SK-N-SH treated with all-trans-retinoic acid at 6 μM for 48 hours (cell line): ENCODE measurements around the gene AHSA1.

ENCODE experiments used
- ATAC-seq: fragments of 200-7000 bp; cut with Tn5 transposase; 3 replicates; pipeline ENCODE4 v1.9.1; 2020; ENCODE audit warnings: mild to moderate bottlenecking, moderate library complexity
- ARNTL ChIP-seq: fragments of 450-650 bp; formaldehyde crosslinking; IDR thresholded peaks from 2 replicates; pipeline ENCODE4 v1.5.0; 2020; ENCODE audit warnings: low read depth, mild to moderate bottlenecking, moderate library complexity, borderline replicate concordance
- BACH2 ChIP-seq: fragments of 250-450 bp; sonication (Bioruptor Pico); IDR thresholded peaks from 2 replicates; pipeline ENCODE4 v1.9.0; 2021; ENCODE audit warnings: mild to moderate bottlenecking, borderline replicate concordance
- CSRNP3 ChIP-seq: fragments of 250-450 bp; sonication (Bioruptor Pico); IDR thresholded peaks from 2 replicates; pipeline ENCODE4 v1.5.1; 2021; ENCODE audit warnings: mild to moderate bottlenecking, moderate library complexity
- ESRRG ChIP-seq: fragments of 250-450 bp; sonication (Bioruptor Pico); IDR thresholded peaks from 2 replicates; pipeline ENCODE4 v1.6.1; 2021; ENCODE audit warnings: mild to moderate bottlenecking
- GLIS3 ChIP-seq: fragments of 250-450 bp; sonication (Bioruptor Pico); IDR thresholded peaks from 2 replicates; pipeline ENCODE4 v1.5.0; 2020; ENCODE audit warnings: mild to moderate bottlenecking, moderate library complexity
- ISL1 ChIP-seq: fragments of 250-450 bp; sonication (Bioruptor Pico); IDR thresholded peaks from 2 replicates; pipeline ENCODE4 v2.1.2; 2022; ENCODE audit warnings: mild to moderate bottlenecking, moderate library complexity
- OSR1 ChIP-seq: fragments of 250-450 bp; sonication (Bioruptor Pico); IDR thresholded peaks from 2 replicates; pipeline ENCODE4 v1.8.0; 2022; ENCODE audit warnings: moderate library complexity, mild to moderate bottlenecking, inconsistent platforms
- PATZ1 ChIP-seq: fragments of 250-450 bp; sonication (Bioruptor Pico); IDR thresholded peaks from 2 replicates; pipeline ENCODE4 v1.8.0; 2020; ENCODE audit warnings: mild to moderate bottlenecking, moderate library complexity, borderline replicate concordance
- POU6F1 ChIP-seq: fragments of 250-450 bp; sonication (Bioruptor Pico); IDR thresholded peaks from 2 replicates; pipeline ENCODE4 v1.8.0; 2021; ENCODE audit warnings: low read depth, mild to moderate bottlenecking, moderate library complexity, borderline replicate concordance
- RARB ChIP-seq: fragments of 250-450 bp; sonication (Bioruptor Pico); IDR thresholded peaks from 2 replicates; pipeline ENCODE4 v1.8.0; 2021; ENCODE audit warnings: mild to moderate bottlenecking, moderate library complexity
- SNAI2 ChIP-seq: fragments of 250-450 bp; sonication (Bioruptor Pico); IDR thresholded peaks from 2 replicates; pipeline ENCODE4 v1.5.0; 2020; ENCODE audit warnings: mild to moderate bottlenecking, moderate library complexity
- TCF4 ChIP-seq: fragments of 250-450 bp; sonication (Bioruptor Pico); IDR thresholded peaks from 2 replicates; pipeline ENCODE4 v1.8.0; 2021; ENCODE audit warnings: mild to moderate bottlenecking, moderate library complexity, borderline replicate concordance
- TOX ChIP-seq: fragments of 250-450 bp; sonication (Bioruptor Pico); IDR thresholded peaks from 2 replicates; pipeline ENCODE4 v1.8.0; 2021; ENCODE audit warnings: mild to moderate bottlenecking, moderate library complexity, borderline replicate concordance
- TSHZ2 ChIP-seq: fragments of 250-450 bp; sonication (Bioruptor Pico); IDR thresholded peaks from 2 replicates; pipeline ENCODE4 v1.5.0; 2020; ENCODE audit warnings: mild to moderate bottlenecking, moderate library complexity
- ZC3H10 ChIP-seq: fragments of 250-450 bp; sonication (Bioruptor Pico); IDR thresholded peaks from 2 replicates; pipeline ENCODE4 v1.5.1; 2021; ENCODE audit warnings: mild to moderate bottlenecking, moderate library complexity
- ZFP3 ChIP-seq: fragments of 250-450 bp; sonication (Bioruptor Pico); IDR thresholded peaks from 2 replicates; pipeline ENCODE4 v1.5.0; 2020; ENCODE audit warnings: mild to moderate bottlenecking, moderate library complexity
- ZFP30 ChIP-seq: fragments of 450-650 bp; formaldehyde crosslinking; IDR thresholded peaks from 2 replicates; pipeline ENCODE4 v1.5.0; 2022; ENCODE audit warnings: mild to moderate bottlenecking, moderate library complexity
- ZNF565 ChIP-seq: fragments of 450-650 bp; formaldehyde crosslinking; conservative IDR thresholded peaks from 2 replicates; pipeline ENCODE4 v1.5.0; 2020; ENCODE audit warnings: low read depth, mild to moderate bottlenecking, moderate library complexity
- ZNF70 ChIP-seq: fragments of 450-650 bp; formaldehyde crosslinking; IDR thresholded peaks from 2 replicates; pipeline ENCODE4 v1.5.0; 2020; ENCODE audit warnings: mild to moderate bottlenecking, moderate library complexity
- ZNF8 ChIP-seq: fragments of 450-650 bp; formaldehyde crosslinking; IDR thresholded peaks from 2 replicates; pipeline ENCODE4 v1.5.0; 2020; ENCODE audit warnings: mild to moderate bottlenecking, moderate library complexity

Gene AHSA1

GRCh38 chr14:77485901-77486678 is 28.2 kb downstream of the AHSA1 start (continued):
- TF ChIP-seq CSRNP3 (CRISPR knock-in tag): no peak
- TF ChIP-seq ISL1 (CRISPR knock-in tag): no peak
- TF ChIP-seq, all 23 proteins: peak for 0

- no peak for ATAC-seq
- TF ChIP-seq TSHZ2 (CRISPR knock-in tag): no peak
- TF ChIP-seq CSRNP3 (CRISPR knock-in tag): no peak
- TF ChIP-seq TCF4: no peak
- no peak for TF ChIP-seq ARNTL (CRISPR knock-in tag)
- no peak for TF ChIP-seq OSR1 (CRISPR knock-in tag)
- TF ChIP-seq, all 23 proteins: peak for 0
Measured at GRCh38 chr14:77488558-77488957, 30.7 kb downstream of the AHSA1 start.

- no peak for ATAC-seq
- TF ChIP-seq PATZ1 (CRISPR knock-in tag) (no peak), SNAI2 (CRISPR knock-in tag) (no peak), ZFP30 (CRISPR knock-in tag) (no peak), ZNF8 (CRISPR knock-in tag) (no peak), OSR1 (CRISPR knock-in tag) (no peak), ZFP3 (CRISPR knock-in tag) (no peak), GLIS3 (no peak), BACH2 (CRISPR knock-in tag) (no peak), ESRRG (CRISPR knock-in tag) (no peak), ZC3H10 (CRISPR knock-in tag) (no peak), ZNF70 (no peak), TCF4 (no peak)
Measured at GRCh38 chr14:77489041-77489440, 31.1 kb downstream of the AHSA1 start.

- TF ChIP-seq POU6F1 (CRISPR knock-in tag) (no peak), ZFP3 (CRISPR knock-in tag) (no peak), SNAI2 (CRISPR knock-in tag) (no peak), ESRRG (CRISPR knock-in tag) (no peak), BACH2 (CRISPR knock-in tag) (no peak), CSRNP3 (CRISPR knock-in tag) (no peak), TOX (no peak), ZNF565 (CRISPR knock-in tag) (no peak), ZFP30 (CRISPR knock-in tag) (no peak), ZC3H10 (CRISPR knock-in tag) (no peak), RARB (no peak)
- TF ChIP-seq, all 23 proteins: peak for 0
- ATAC-seq: no peak
Measured at GRCh38 chr14:77490347-77490986, 32.6 kb downstream of the AHSA1 start.
